Measurements from ENCODE around the gene PLEKHH1. TPM values are rescaled to one million over a fixed set of nuclear protein-coding genes. Genes with fewer than 3 reads are reported as not detected.

Gene PLEKHH1
- total RNA-seq, 1 experiment from 2014 or later, result 27.6 TPM

GRCh38 chr14:67555518-67556090, 22.5 kb downstream of the PLEKHH1 start:
- no peaks in the 10 kb centered on the region for H3K9me3 ChIP-seq (ENCODE audit: control insufficient read depth in 1 of 2, insufficient read depth in 1 of 2, low read depth in 1 of 2, low read length in 2 of 2)
- no peak overlapping the region for H3K4me2 ChIP-seq (ENCODE audit: low read length)
- H2AFZ ChIP-seq (ENCODE audit: low read depth, low read length, poor library complexity, severe bottlenecking), result no peak overlapping the region
- no peak overlapping the region for H3K27ac ChIP-seq (ENCODE audit: low read depth, low read length)
- intact Hi-C loops (cut with micrococcal nuclease), result no loop called here
- TF ChIP-seq ELF1 (IDR thresholded peaks at IDR 0.05; ENCODE audit: borderline replicate concordance, low read depth), result no peak
- TF ChIP-seq FOSL1 (IDR thresholded peaks at IDR 0.05; ENCODE audit: low read depth), result no peak
- TF ChIP-seq SIN3A (IDR thresholded peaks at IDR 0.05; ENCODE audit: low read depth), result no peak
- no peak for TF ChIP-seq POLR2AphosphoS5 (IDR thresholded peaks at IDR 0.05; ENCODE audit: low read depth, low read length)
- TF ChIP-seq RAD21 (IDR thresholded peaks at IDR 0.05; ENCODE audit: low read depth), result no peak
- TF ChIP-seq TCF7L2 (IDR thresholded peaks at IDR 0.05; ENCODE audit: borderline replicate concordance, extremely low read depth, insufficient read depth, insufficient read length), result no peak
- TF ChIP-seq SRF (IDR thresholded peaks at IDR 0.05; ENCODE audit: low read depth), result no peak
- no peak for TF ChIP-seq ATF3 (IDR thresholded peaks at IDR 0.05)
- no peak for TF ChIP-seq ZFX (IDR thresholded peaks at IDR 0.05)
- no peak for TF ChIP-seq EGR1 (IDR thresholded peaks at IDR 0.05; ENCODE audit: low read depth)
- TF ChIP-seq ZNF274 (IDR thresholded peaks at IDR 0.05; ENCODE audit: low read depth, low read length), result no peak
- no peak for TF ChIP-seq CTCF (IDR thresholded peaks at IDR 0.05 in 2 of 3, conservative IDR thresholded peaks at IDR 0.05 in 1 of 3; ENCODE audit: borderline replicate concordance in 1 of 3, insufficient read depth in 1 of 3, low read depth in 2 of 3, low read length in 2 of 3)
- TF ChIP-seq MAX (IDR thresholded peaks at IDR 0.05), result no peak
- TF ChIP-seq EZH2phosphoT487 (IDR thresholded peaks at IDR 0.05; ENCODE audit: borderline replicate concordance), result no peak
- TF ChIP-seq REST (IDR thresholded peaks at IDR 0.05; ENCODE audit: low read depth), result no peak
- peaks cover 4 to 16% of the 10 kb centered on the region in 2 experiments; a peak in 3 of 4 replicates for H3K4me1 ChIP-seq (ENCODE audit: control insufficient read depth in 1 of 2, insufficient read depth in 2 of 2, low read length in 2 of 2)
- H3K27me3 ChIP-seq (ENCODE audit: insufficient read depth, low read length), result no peaks in the 10 kb centered on the region
- H4K20me1 ChIP-seq (ENCODE audit: insufficient read depth), result no peaks in the 10 kb centered on the region
- ChIA-PET POLR2A (no interaction called here), RAD21 (ENCODE audit: low non-redundant PET in 1 of 2, low total read pairs in 2 of 2, uncharacterized antibody in 2 of 2, unreplicated experiment in 2 of 2) (no interaction called here), CTCF (interaction anchor here (2.6 kb wide), 1 partner anchor 15 kb away, joined by 16 read pairs; no protein-coding TSS in a partner anchor)
- H3K79me2 ChIP-seq (ENCODE audit: insufficient read depth, low read length), result no peaks in the 10 kb centered on the region
- ATAC-seq (no peak), DNase-seq (ENCODE audit: low read depth, low spot score) (no peak)
- H3K9me2 ChIP-seq (ENCODE audit: insufficient read depth), result no peaks in the 10 kb centered on the region
- no TSS peak for BruUV-seq (replicated peaks)
- H3K9ac ChIP-seq (ENCODE audit: low read length), result no peak overlapping the region
- no peak overlapping the region for H3K4me3 ChIP-seq (replicated peaks in 1 of 2; ENCODE audit: low read depth in 1 of 2, low read length in 2 of 2)
- H3K36me3 ChIP-seq (ENCODE audit: control insufficient read depth in 1 of 2, insufficient read depth in 2 of 2, low read length in 2 of 2), result no peaks in the 10 kb centered on the region
